Stimulated activated CD8-positive, alpha-beta memory T cell treated with anti-CD3 and anti-CD28 coated beads, Interleukin-4, amount 100 ng/mL, for 24 hours (primary cell): Measurements from ENCODE around the gene ARHGAP15.

Experiments used
- DNase-seq: peaks from one replicate; pipeline ENCODE4 v3.0.0-alpha.2; 2020; ENCODE audit warnings: low read depth

ARHGAP15 gene

DNA sequence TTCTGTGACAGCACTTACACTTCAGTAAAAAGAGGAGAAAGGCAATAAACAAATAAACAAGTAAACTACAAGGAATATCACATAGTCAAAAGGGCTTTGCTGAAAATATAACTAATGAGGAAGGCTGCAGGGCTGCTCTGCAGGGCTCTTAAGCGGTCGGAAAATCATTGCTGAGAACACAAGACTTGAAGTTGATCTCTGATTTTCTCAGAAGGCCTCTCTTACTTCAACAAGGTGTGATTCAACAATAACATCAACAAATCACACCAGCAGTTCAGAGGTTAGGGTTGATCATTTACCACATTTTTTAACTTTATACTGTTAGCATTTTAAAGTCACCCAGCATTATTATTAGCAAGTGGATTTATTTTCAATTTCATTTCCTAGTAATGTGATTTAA, 215.6 kb downstream of the ARHGAP15 start:
- no peak for DNase-seq

- no peak for DNase-seq
These were observed 216.9 kb downstream of the ARHGAP15 start for GRCh38 chr2:143345887-143346787.

GRCh38 chr2:143347271-143347695, 218.1 kb downstream of the ARHGAP15 start:
- DNase-seq: no peak

GRCh38 chr2:143347901-143348414, 218.7 kb downstream of the ARHGAP15 start:
- no peak for DNase-seq

- no peak for DNase-seq
These were observed 225.0 kb downstream of the ARHGAP15 start for GRCh38 chr2:143354050-143354750.

GRCh38 chr2:143355870-143356269, 226.7 kb downstream of the ARHGAP15 start:
- no peak for DNase-seq

- no peak for DNase-seq
These were observed 227.1 kb downstream of the ARHGAP15 start for GRCh38 chr2:143356336-143356735.

GRCh38 chr2:143356736-143357446, 227.7 kb downstream of the ARHGAP15 start:
- DNase-seq: no peak

DNA sequence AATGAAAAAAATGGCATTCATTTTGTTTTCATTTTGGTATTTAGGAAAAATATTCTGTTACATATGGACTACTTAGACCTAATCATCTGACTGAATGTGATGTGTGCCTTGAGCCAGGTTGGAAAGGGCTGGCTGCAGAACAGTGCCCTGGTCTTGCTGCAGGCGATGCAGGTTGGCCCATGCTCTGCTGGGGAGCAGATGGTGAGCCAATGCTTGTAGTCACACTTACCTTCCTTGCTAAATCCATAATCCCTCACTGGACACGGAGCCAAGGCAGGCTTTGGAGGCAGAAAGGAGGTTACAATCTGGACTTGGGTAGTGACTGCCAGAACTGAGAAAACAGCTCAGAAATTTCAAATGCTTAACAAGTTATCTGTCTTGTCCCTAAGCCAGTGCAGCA, 228.7 kb downstream of the ARHGAP15 start:
- no peak for DNase-seq

- DNase-seq: no peak
These were observed 232.1 kb downstream of the ARHGAP15 start for GRCh38 chr2:143361346-143361745.

GRCh38 chr2:143371616-143372015, 242.4 kb downstream of the ARHGAP15 start:
- no peak for DNase-seq

DNA sequence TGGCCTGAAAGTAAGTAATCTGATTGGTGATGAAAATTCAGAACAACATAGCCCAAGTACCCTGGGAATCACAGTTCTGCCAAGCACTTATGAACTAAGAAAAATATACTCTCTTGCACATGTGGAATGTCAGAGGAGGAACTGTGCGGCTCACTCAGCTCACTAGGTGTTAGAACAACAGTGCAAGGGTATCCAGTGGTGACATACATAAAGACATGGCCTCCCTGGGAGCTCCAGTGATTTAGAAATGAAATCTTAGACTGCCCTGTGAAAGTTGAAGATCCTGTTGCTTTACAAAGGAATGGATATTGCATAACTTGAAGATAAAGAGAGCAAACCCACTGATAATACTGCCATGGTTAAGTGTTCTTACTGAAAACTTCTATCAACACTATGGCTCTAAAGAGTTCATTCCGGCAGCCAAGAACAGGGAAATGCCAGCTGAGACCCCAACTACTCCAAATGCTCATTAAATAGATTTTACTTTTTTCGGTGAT, 246.2 kb downstream of the ARHGAP15 start:
- no peak for DNase-seq

DNA sequence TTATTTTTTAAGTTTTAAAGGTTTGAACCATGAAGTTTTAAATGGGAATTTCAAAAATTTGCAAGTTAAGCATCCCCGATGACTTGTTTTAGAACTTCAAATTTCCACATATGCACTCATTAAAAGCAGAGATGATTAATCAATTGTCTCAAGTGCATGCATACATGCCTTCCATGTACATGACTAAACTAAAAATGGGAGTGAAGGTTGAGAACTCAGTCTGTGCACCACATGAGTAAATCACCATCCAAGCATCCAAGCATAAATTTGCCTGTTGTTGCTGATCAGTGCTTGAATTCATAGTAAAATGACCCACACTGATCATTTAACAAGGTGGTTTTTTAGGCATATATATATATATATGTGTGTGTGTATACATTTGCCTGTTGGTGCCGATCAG, 249.8 kb downstream of the ARHGAP15 start:
- DNase-seq: no peak

- no peak for DNase-seq
These were observed 250.7 kb downstream of the ARHGAP15 start for GRCh38 chr2:143379955-143380354.

DNA sequence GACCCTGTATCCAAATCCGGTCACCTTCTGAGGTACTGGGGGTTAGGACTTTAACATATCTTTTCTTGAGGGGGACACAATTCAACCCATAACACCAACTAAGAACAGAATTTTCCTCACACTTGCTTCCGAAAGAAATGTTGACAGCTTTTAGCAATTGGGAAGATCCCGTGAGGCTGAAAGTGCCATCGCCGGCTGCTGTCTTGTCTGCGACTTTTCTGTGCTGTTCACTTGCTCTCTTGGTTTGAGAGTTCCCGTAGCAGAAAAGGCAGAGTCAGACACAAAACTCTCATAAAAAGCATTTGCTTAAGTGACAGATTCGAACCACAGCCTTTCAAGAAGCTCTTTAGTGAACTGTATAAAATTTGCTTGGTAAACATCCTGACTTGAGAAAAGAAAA, 253.4 kb downstream of the ARHGAP15 start:
- no peak for DNase-seq

GRCh38 chr2:143383016-143383415, 253.8 kb downstream of the ARHGAP15 start:
- DNase-seq: no peak

- no peak for DNase-seq
These were observed 254.9 kb downstream of the ARHGAP15 start for GRCh38 chr2:143384111-143384510.

DNA sequence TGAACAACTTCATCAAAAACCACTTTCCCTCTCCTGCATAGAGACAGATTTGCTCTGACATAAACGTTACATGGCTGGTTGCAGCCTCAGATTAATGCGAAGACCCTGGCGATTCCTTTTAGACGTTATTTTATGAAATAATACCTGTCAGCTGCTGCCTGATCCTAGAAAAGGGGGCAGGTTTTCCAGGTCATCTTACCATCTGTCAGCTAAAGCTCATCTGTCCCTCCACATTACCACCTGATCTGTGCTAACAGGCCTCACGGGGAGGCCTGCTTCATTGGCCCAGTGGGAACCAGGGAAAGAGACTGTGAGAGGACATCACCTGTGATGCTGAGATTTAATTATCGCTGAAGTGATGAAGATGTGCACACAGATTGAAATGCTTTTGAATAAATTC, 261.0 kb downstream of the ARHGAP15 start:
- DNase-seq: no peak

GRCh38 chr2:143392358-143392757, 263.1 kb downstream of the ARHGAP15 start:
- no peak for DNase-seq

GRCh38 chr2:143394062-143394461, 264.8 kb downstream of the ARHGAP15 start:
- DNase-seq: no peak

DNA sequence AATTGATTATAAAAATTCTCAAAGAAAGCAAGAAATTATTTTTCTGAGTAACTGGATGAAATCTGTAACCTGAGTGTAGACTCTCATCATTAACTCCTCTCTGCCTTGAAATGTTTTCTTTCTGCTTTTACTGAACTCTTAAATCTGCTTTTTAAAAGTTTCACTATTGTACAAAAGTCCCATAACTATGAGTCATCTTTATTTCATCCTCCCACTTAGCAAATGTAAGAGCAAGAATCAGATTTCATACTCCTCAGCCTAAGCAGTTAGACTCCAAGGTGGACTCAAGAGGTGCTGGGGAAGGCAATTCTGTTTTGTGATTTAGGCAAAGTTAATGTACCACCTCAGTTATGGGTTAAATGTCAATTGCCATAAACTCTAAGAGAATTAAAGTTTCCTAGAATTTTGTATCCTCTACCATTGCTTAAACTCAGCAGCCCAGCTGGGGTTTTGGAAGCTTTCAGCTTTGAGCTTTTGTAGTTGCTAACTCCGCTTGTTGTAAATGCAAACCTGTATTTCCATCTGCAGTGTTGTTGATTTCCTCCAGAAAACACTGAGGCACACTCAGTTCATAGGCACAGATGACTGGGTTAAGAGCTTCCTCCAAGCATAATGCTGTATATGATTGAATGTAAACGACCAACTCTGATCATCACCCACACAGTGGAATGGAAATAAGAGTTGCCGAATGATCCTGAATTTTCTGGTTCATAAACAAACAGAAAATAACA, 268.8 kb downstream of the ARHGAP15 start:
- DNase-seq: no peak

GRCh38 chr2:143398781-143399180, 269.6 kb downstream of the ARHGAP15 start:
- no peak for DNase-seq
